ENCODE data around the gene GPC5. TPM values are rescaled to one million over a fixed set of nuclear protein-coding genes. Genes with fewer than 3 reads are reported as not detected.

GPC5 gene
- total RNA-seq, 1 experiment from 2014 or later = 0.50 TPM

- in situ Hi-C loops (cut with HindIII; ENCODE audit: low pct_unique_long_range_greater_than_20kb, low sequenced_read_pairs) = no loop called here
- DNase-seq (ENCODE audit: low read depth, low spot score) = no peak
These were observed 1223.6 kb downstream of the GPC5 start for GRCh38 chr13:92621985-92622384.

- in situ Hi-C loops (cut with HindIII; ENCODE audit: low pct_unique_long_range_greater_than_20kb, low sequenced_read_pairs) = no loop called here
- DNase-seq (ENCODE audit: low read depth, low spot score) = no peak
These were observed 1224.5 kb downstream of the GPC5 start for GRCh38 chr13:92622905-92623304.

- DNase-seq (ENCODE audit: low read depth, low spot score) = no peak
- in situ Hi-C loops (cut with HindIII; ENCODE audit: low pct_unique_long_range_greater_than_20kb, low sequenced_read_pairs) = no loop called here
These were observed 1227.9 kb downstream of the GPC5 start for GRCh38 chr13:92626274-92626673.

GRCh38 chr13:92640936-92641335, 1242.5 kb downstream of the GPC5 start:
- in situ Hi-C loops (cut with HindIII; ENCODE audit: low pct_unique_long_range_greater_than_20kb, low sequenced_read_pairs) = no loop called here
- no peak for DNase-seq (ENCODE audit: low read depth, low spot score)

GRCh38 chr13:92649140-92649813, 1250.9 kb downstream of the GPC5 start:
- in situ Hi-C loops (cut with HindIII; ENCODE audit: low pct_unique_long_range_greater_than_20kb, low sequenced_read_pairs) = no loop called here
- DNase-seq (ENCODE audit: low read depth, low spot score) = no peak

GRCh38 chr13:92656103-92656502, 1257.7 kb downstream of the GPC5 start:
- in situ Hi-C loops (cut with HindIII; ENCODE audit: low pct_unique_long_range_greater_than_20kb, low sequenced_read_pairs) = no loop called here
- no peak for DNase-seq (ENCODE audit: low read depth, low spot score)

- in situ Hi-C loops (cut with HindIII; ENCODE audit: low pct_unique_long_range_greater_than_20kb, low sequenced_read_pairs) = no loop called here
- no peak for DNase-seq (ENCODE audit: low read depth, low spot score)
These were observed 1258.2 kb downstream of the GPC5 start for GRCh38 chr13:92656648-92657047.

GRCh38 chr13:92657565-92657964, 1259.1 kb downstream of the GPC5 start:
- in situ Hi-C loops (cut with HindIII; ENCODE audit: low pct_unique_long_range_greater_than_20kb, low sequenced_read_pairs) = no loop called here
- no peak for DNase-seq (ENCODE audit: low read depth, low spot score)

- in situ Hi-C loops (cut with HindIII; ENCODE audit: low pct_unique_long_range_greater_than_20kb, low sequenced_read_pairs) = no loop called here
These were observed 1259.9 kb downstream of the GPC5 start for GRCh38 chr13:92658293-92658692.

GRCh38 chr13:92661406-92661805, 1263.0 kb downstream of the GPC5 start:
- in situ Hi-C loops (cut with HindIII; ENCODE audit: low pct_unique_long_range_greater_than_20kb, low sequenced_read_pairs) = no loop called here
- DNase-seq (ENCODE audit: low read depth, low spot score) = no peak

More at GRCh38 chr13:92658293-92658692, 1259.9 kb downstream of the GPC5 start:
- DNase-seq (ENCODE audit: low read depth, low spot score) = no peak

GRCh38 chr13:92668157-92668556, 1269.7 kb downstream of the GPC5 start:
- no peak for DNase-seq (ENCODE audit: low read depth, low spot score)
- in situ Hi-C loops (cut with HindIII; ENCODE audit: low pct_unique_long_range_greater_than_20kb, low sequenced_read_pairs) = no loop called here

GRCh38 chr13:92670096-92670495, 1271.7 kb downstream of the GPC5 start:
- DNase-seq (ENCODE audit: low read depth, low spot score) = no peak
- in situ Hi-C loops (cut with HindIII; ENCODE audit: low pct_unique_long_range_greater_than_20kb, low sequenced_read_pairs) = no loop called here

- DNase-seq (ENCODE audit: low read depth, low spot score) = no peak
- in situ Hi-C loops (cut with HindIII; ENCODE audit: low pct_unique_long_range_greater_than_20kb, low sequenced_read_pairs) = no loop called here
These were observed 1273.4 kb downstream of the GPC5 start for GRCh38 chr13:92671821-92672220.

GRCh38 chr13:92676246-92676645, 1277.8 kb downstream of the GPC5 start:
- in situ Hi-C loops (cut with HindIII; ENCODE audit: low pct_unique_long_range_greater_than_20kb, low sequenced_read_pairs) = no loop called here
- DNase-seq (ENCODE audit: low read depth, low spot score) = no peak

GRCh38 chr13:92677571-92677970, 1279.2 kb downstream of the GPC5 start:
- in situ Hi-C loops (cut with HindIII; ENCODE audit: low pct_unique_long_range_greater_than_20kb, low sequenced_read_pairs) = no loop called here
- DNase-seq (ENCODE audit: low read depth, low spot score) = no peak

- DNase-seq (ENCODE audit: low read depth, low spot score) = no peak
- in situ Hi-C loops (cut with HindIII; ENCODE audit: low pct_unique_long_range_greater_than_20kb, low sequenced_read_pairs) = no loop called here
These were observed 1281.2 kb downstream of the GPC5 start for GRCh38 chr13:92679602-92680001.

- in situ Hi-C loops (cut with HindIII; ENCODE audit: low pct_unique_long_range_greater_than_20kb, low sequenced_read_pairs) = no loop called here
- no peak for DNase-seq (ENCODE audit: low read depth, low spot score)
These were observed 1282.8 kb downstream of the GPC5 start for GRCh38 chr13:92681239-92681638.

GRCh38 chr13:92682832-92683517, 1284.6 kb downstream of the GPC5 start:
- no peak for DNase-seq (ENCODE audit: low read depth, low spot score)
- in situ Hi-C loops (cut with HindIII; ENCODE audit: low pct_unique_long_range_greater_than_20kb, low sequenced_read_pairs) = no loop called here

- in situ Hi-C loops (cut with HindIII; ENCODE audit: low pct_unique_long_range_greater_than_20kb, low sequenced_read_pairs) = no loop called here
These were observed 1295.6 kb downstream of the GPC5 start for GRCh38 chr13:92694047-92694446.

More at GRCh38 chr13:92694047-92694446, 1295.6 kb downstream of the GPC5 start:
- DNase-seq (ENCODE audit: low read depth, low spot score) = no peak

All from SK-MEL-5 (cell line).